ENCODE data around the gene HRH3. TPM values are rescaled to one million over a fixed set of nuclear protein-coding genes. Genes with fewer than 3 reads are reported as not detected.

The HRH3 gene
- total RNA-seq, 1 experiment from 2014 or later = not detected

DNA sequence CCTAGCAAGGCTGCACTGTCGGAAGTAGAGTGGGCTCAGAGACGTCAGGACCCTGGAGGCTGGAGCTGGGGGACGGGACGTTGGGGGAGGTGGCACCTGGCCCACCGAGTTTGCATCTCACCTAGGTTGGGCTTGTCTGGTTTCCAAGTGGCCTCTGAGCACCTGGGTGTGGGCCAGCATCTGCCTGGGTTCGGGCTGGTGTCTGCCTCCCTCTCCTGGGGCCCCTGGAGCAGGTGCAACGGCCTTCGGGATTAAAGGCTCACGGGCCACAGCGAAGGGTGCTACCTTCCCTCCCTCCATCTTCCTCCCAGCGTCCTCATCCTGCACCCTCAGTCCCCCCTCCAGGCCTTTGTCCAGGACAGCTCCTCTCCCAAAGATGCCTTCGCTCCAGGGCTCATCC, 6.0 kb downstream of the HRH3 start:
- Histone ChIP-seq H3K36me3 (ENCODE audit: control insufficient read depth, insufficient read depth, low read length) (no peaks in the 10 kb centered on the region), H3K4me1 (0 out of 2 replicates have a peak, but pooled peaks cover 8% of the 10 kb centered on the region), H3K9me3 (no peaks in the 10 kb centered on the region), H3K4me3 (ENCODE audit: low read depth, low read length) (no peak overlapping the region), H3K27me3 (replicated peaks; ENCODE audit: control insufficient read depth, insufficient read depth, low read length) (peaks cover 21% of the 10 kb centered on the region)
- H3K27ac Mint-ChIP-seq (ENCODE audit: unreplicated experiment) = no peak overlapping the region
- H3K36me3 Mint-ChIP-seq (ENCODE audit: insufficient read depth, unreplicated experiment) = no peaks in the 10 kb centered on the region
- no peaks in the 10 kb centered on the region for H3K4me1 Mint-ChIP-seq (ENCODE audit: low read depth, unreplicated experiment)
- no TSS peak for BruUV-seq (replicated peaks)
- POLR2A ChIA-PET = no interaction called here
- TF ChIP-seq, protein P1, sequence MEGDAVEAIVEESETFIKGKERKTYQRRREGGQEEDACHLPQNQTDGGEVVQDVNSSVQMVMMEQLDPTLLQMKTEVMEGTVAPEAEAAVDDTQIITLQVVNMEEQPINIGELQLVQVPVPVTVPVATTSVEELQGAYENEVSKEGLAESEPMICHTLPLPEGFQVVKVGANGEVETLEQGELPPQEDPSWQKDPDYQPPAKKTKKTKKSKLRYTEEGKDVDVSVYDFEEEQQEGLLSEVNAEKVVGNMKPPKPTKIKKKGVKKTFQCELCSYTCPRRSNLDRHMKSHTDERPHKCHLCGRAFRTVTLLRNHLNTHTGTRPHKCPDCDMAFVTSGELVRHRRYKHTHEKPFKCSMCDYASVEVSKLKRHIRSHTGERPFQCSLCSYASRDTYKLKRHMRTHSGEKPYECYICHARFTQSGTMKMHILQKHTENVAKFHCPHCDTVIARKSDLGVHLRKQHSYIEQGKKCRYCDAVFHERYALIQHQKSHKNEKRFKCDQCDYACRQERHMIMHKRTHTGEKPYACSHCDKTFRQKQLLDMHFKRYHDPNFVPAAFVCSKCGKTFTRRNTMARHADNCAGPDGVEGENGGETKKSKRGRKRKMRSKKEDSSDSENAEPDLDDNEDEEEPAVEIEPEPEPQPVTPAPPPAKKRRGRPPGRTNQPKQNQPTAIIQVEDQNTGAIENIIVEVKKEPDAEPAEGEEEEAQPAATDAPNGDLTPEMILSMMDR (IDR thresholded peaks at IDR 0.05; ENCODE audit: insufficient read depth in 1 of 2, low read depth in 1 of 2, low read length in 1 of 2, severe bottlenecking in 1 of 2, unreplicated experiment in 1 of 2) = no peak
- no peak overlapping the region for H3K4me3 Mint-ChIP-seq (ENCODE audit: unreplicated experiment)
- DNase-seq = no peak
- peaks cover 39% of the 10 kb centered on the region for H3K27me3 Mint-ChIP-seq (ENCODE audit: insufficient read depth, unreplicated experiment)
- no peaks in the 10 kb centered on the region for H3K9me3 Mint-ChIP-seq (ENCODE audit: unreplicated experiment)
- intact Hi-C loops (cut with micrococcal nuclease; ENCODE audit: unreplicated experiment) = no loop called here
- CTCF ChIA-PET = no interaction called here

GRCh38 chr20:62212299-62212698, 7.8 kb downstream of the HRH3 start:
- CTCF ChIA-PET = no interaction called here
- TF ChIP-seq, protein P1 (IDR thresholded peaks at IDR 0.05; ENCODE audit: insufficient read depth in 1 of 2, low read depth in 1 of 2, low read length in 1 of 2, severe bottlenecking in 1 of 2, unreplicated experiment in 1 of 2) = no peak
- DNase-seq = no peak

DNA sequence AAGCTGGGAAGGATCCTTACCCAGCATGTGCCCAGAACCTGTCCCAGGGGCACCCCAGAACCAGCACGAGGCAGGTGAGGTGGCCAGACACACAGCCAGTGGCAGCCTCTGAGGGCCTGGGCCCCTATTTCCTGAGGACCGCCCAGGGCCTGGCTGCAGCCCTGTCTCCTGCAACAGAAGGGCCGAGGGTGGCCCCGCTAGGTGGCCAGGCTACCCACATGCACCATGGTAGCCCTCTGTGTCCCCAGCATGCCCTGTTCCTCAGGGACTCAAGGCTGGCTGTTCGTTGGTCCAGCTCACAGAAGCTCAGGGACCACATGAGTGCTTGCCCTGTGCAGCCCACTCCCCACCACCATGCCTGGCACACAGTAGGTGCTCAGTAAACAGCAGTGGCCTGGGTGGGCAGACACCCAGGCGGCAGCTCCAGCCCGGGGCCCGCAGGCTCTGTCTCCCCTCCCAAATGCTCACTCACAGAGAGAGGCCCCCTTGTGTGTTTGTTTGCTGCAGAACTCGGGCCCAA, 8.2 kb downstream of the HRH3 start:
- Mint-ChIP-seq H3K9me3 (ENCODE audit: unreplicated experiment) (no peaks in the 10 kb centered on the region), H3K27ac (ENCODE audit: unreplicated experiment) (no peak overlapping the region), H3K4me1 (ENCODE audit: low read depth, unreplicated experiment) (no peaks in the 10 kb centered on the region), H3K4me3 (ENCODE audit: unreplicated experiment) (no peak overlapping the region), H3K27me3 (ENCODE audit: insufficient read depth, unreplicated experiment) (peaks cover 26% of the 10 kb centered on the region), H3K36me3 (ENCODE audit: insufficient read depth, unreplicated experiment) (no peaks in the 10 kb centered on the region)
- ChIA-PET CTCF (no interaction called here), POLR2A (interaction anchor here (0.5 kb wide), 1 partner anchor 44 kb away, joined by 3 read pairs; no protein-coding TSS in a partner anchor)
- H3K4me1 ChIP-seq = no peaks in the 10 kb centered on the region
- TF ChIP-seq, protein P1 (IDR thresholded peaks at IDR 0.05; ENCODE audit: insufficient read depth in 1 of 2, low read depth in 1 of 2, low read length in 1 of 2, severe bottlenecking in 1 of 2, unreplicated experiment in 1 of 2) = no peak
- intact Hi-C loops (cut with micrococcal nuclease; ENCODE audit: unreplicated experiment) = no loop called here
- no peak for DNase-seq
- BruUV-seq (replicated peaks) = no TSS peak
- no peak overlapping the region for H3K4me3 ChIP-seq (ENCODE audit: low read depth, low read length)
- peaks cover 4% of the 10 kb centered on the region; the same call in 1 of the 2 replicates for H3K27me3 ChIP-seq (replicated peaks; ENCODE audit: control insufficient read depth, insufficient read depth, low read length)
- no peaks in the 10 kb centered on the region for H3K9me3 ChIP-seq
- H3K36me3 ChIP-seq (ENCODE audit: control insufficient read depth, insufficient read depth, low read length) = no peaks in the 10 kb centered on the region

More at GRCh38 chr20:62212299-62212698, 7.8 kb downstream of the HRH3 start:
- BruUV-seq (replicated peaks) = no TSS peak
- Histone ChIP-seq H3K36me3 (ENCODE audit: control insufficient read depth, insufficient read depth, low read length) (no peaks in the 10 kb centered on the region), H3K4me3 (ENCODE audit: low read depth, low read length) (no peak overlapping the region), H3K27me3 (replicated peaks; ENCODE audit: control insufficient read depth, insufficient read depth, low read length) (peaks cover 6% of the 10 kb centered on the region; the same call in 1 of the 2 replicates), H3K9me3 (no peaks in the 10 kb centered on the region), H3K4me1 (no peaks in the 10 kb centered on the region)
- Mint-ChIP-seq H3K36me3 (ENCODE audit: insufficient read depth, unreplicated experiment) (no peaks in the 10 kb centered on the region), H3K4me3 (ENCODE audit: unreplicated experiment) (no peak overlapping the region), H3K27ac (ENCODE audit: unreplicated experiment) (no peak overlapping the region), H3K27me3 (ENCODE audit: insufficient read depth, unreplicated experiment) (peaks cover 26% of the 10 kb centered on the region), H3K4me1 (ENCODE audit: low read depth, unreplicated experiment) (no peaks in the 10 kb centered on the region), H3K9me3 (ENCODE audit: unreplicated experiment) (no peaks in the 10 kb centered on the region)
- intact Hi-C loops (cut with micrococcal nuclease; ENCODE audit: unreplicated experiment) = no loop called here
- POLR2A ChIA-PET = no interaction called here

All from Caco-2 (cell line).